Thyroid gland (tissue), 4 donors: ENCODE measurements around the gene CPNE8. TPM values are rescaled to one million over a fixed set of nuclear protein-coding genes. Genes with fewer than 3 reads are reported as not detected.

Experiments
- DNase-seq, 2 donors: peaks; one replicate each; pipeline ENCODE4 v3.0.0-alpha.2; 2019
- H3K27ac ChIP-seq, 3 donors: fragments of 200-600 bp; sonication (generic); 1 replicate in 2 of 3; 2 replicates in 1 of 3; pipeline ENCODE4 v1.5.1; 2016 to 2019; ENCODE audit warnings: mild to moderate bottlenecking in 1 of 3, moderate library complexity in 1 of 3
- H3K27me3 ChIP-seq: fragments of 200-600 bp; sonication (generic); one replicate; pipeline ENCODE4 v1.5.1; 2019
- H3K36me3 ChIP-seq, 2 donors: fragments of 200-600 bp; sonication (generic); one replicate each; pipeline ENCODE4 v1.5.1; 2016 to 2019
- H3K4me1 ChIP-seq, 2 donors: fragments of 200-600 bp; sonication (generic); one replicate each; pipeline ENCODE4 v1.5.1; 2017 to 2019
- H3K4me3 ChIP-seq, 3 donors: fragments of 200-600 bp; sonication (generic); replicated peaks in 1 of 3; 1 replicate in 2 of 3; 2 replicates in 1 of 3; pipeline ENCODE4 v1.5.1; 2016; ENCODE audit warnings: mild to moderate bottlenecking in 1 of 3
- H3K9me3 ChIP-seq: fragments of 200-600 bp; sonication (generic); one replicate; pipeline ENCODE4 v1.5.1; 2017
- CTCF ChIP-seq, 6 experiments: fragments of 200-600 bp in 3 of 6; fragments of 450-650 bp in 3 of 6; sonication (generic) in 3 of 6; IDR thresholded peaks; one replicate each; pipeline ENCODE4 v1.5.1; 2016 to 2019; ENCODE audit warnings: antibody characterized with exemption in 6 of 6, mild to moderate bottlenecking in 2 of 6, inconsistent platforms in 1 of 6, moderate library complexity in 1 of 6
- POLR2A ChIP-seq, 2 donors: fragments of 450-650 bp; IDR thresholded peaks; one replicate each; pipeline ENCODE4 v1.6.1; 2017; ENCODE audit warnings: antibody characterized with exemption in 2 of 2, mild to moderate bottlenecking in 2 of 2, moderate library complexity in 1 of 2
- WGBS, 2 donors: methylation state at CpG; one replicate each; pipeline ENCODE4 v1.1.5; 2017; 5-methylcytosine and 5-hydroxymethylcytosine counted together
- intact Hi-C: fragments of 100-400 bp; cut with DNase I; formaldehyde crosslinking; loops from one replicate; pipeline ENCODE4 v1.15.1; 2023
- total RNA-seq, 4 donors: library from RNA; depleted of rRNA; stranded (reverse); fragments of >200 nt; gene quantifications; one replicate each; pipeline ENCODE4 v1.2.3, GENCODE V29; 2016

CPNE8 gene
- total RNA-seq, 4 donors from 2014 or later = 19.1 to 32.0 (median 26.0) TPM

DNA sequence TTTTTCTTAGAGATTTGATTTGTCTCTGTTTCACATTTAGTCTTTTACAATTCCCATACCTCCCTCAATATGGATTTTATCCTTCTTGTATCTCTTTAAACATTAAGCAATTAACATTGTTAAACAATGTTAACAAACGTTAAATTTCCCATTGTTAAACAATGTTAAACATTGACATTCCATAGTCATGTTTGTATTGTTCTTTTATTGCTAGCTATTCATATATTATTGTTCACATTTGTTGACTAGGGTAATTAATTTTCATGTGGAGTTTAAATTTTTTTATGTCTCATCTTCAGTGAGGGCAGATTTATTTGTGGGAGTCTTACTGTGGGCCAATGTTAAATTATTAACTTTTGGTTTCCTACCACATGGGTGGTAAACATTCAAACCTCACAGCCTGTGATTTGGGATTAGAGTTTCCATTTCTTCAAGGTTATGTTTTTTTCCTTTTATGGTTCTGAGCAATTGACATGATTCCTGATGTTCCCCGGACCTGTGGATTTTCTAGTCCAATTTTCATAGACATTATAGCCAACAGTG lies 294.5 kb downstream of the CPNE8 start:
- Histone ChIP-seq H3K27ac (no peak overlapping the region), H3K27me3 (no peaks in the 10 kb centered on the region), H3K9me3 (no peaks in the 10 kb centered on the region), H3K36me3 (no peaks in the 10 kb centered on the region), H3K4me1 (no peaks in the 10 kb centered on the region), H3K4me3 (no peak overlapping the region)
- TF ChIP-seq POLR2A (IDR thresholded peaks at IDR 0.05) = no peak
- TF ChIP-seq CTCF (IDR thresholded peaks at IDR 0.05) = no peak
- no peak for DNase-seq
- 74 to 76% methylated on average over 2 of the region's 2 CpGs for WGBS, 2 donors
- intact Hi-C loops = no loop called here

- no peak for TF ChIP-seq POLR2A (IDR thresholded peaks at IDR 0.05)
- TF ChIP-seq CTCF (IDR thresholded peaks at IDR 0.05) = no peak
- no peaks in the 10 kb centered on the region for H3K9me3 ChIP-seq
- 95 to 100% methylated on average over 1 of the region's 1 CpG for WGBS, 2 donors
- no peaks in the 10 kb centered on the region for H3K27me3 ChIP-seq
- H3K4me1 ChIP-seq = peaks cover 4 to 5% of the 10 kb centered on the region in 2 donors
- H3K4me3 ChIP-seq = no peak overlapping the region
- no peaks in the 10 kb centered on the region for H3K36me3 ChIP-seq
- H3K27ac ChIP-seq = no peak overlapping the region
- no peak for DNase-seq
- intact Hi-C loops = no loop called here
Measured at GRCh38 chr12:38607295-38607694, 298.1 kb downstream of the CPNE8 start.
